Endothelial cell of umbilical vein (primary cell): ENCODE results near the gene METTL6. TPM values are rescaled to one million over a fixed set of nuclear protein-coding genes. Genes with fewer than 3 reads are reported as not detected.

ENCODE experiments used
- BruUV-seq: library from RNA; stranded (reverse); fragments of 400-500 nt; replicated peaks from 2 replicates; lab custom pipeline; 2021; lab: Mats Ljungman, UMichigan
- CTCF ChIA-PET: fragments of 300-600, 350-600 bp; sonication (Branson Sonifier 250); formaldehyde crosslinking; loops from one replicate; lab custom pipeline; 2021; ENCODE audit warnings: antibody characterized with exemption, inconsistent platforms; lab: Charles Lee
- POLR2A ChIA-PET: fragments of 300-600, 350-600 bp; sonication (Branson Sonifier 250); formaldehyde crosslinking; loops from one replicate; lab custom pipeline; 2021; ENCODE audit warnings: antibody characterized with exemption, inconsistent platforms; lab: Charles Lee
- DNase-seq: peaks from one replicate; pipeline ENCODE4 v3.0.0-alpha.2; 2011; ENCODE audit warnings: low read depth, low spot score
- FAIRE-seq: peaks from 2 replicates; lab custom pipeline; 2011; peaks lifted over from hg19 to GRCh38; lab: Jason Lieb, UNC
- H2AFZ ChIP-seq: 2 replicates; pipeline ENCODE4 v1.6.0; 2012; ENCODE audit warnings: low read depth, low read length, control low read depth, inconsistent platforms
- H3K27ac ChIP-seq: 2 replicates; pipeline ENCODE4 v1.5.1; 2011; ENCODE audit warnings: low read depth, mild to moderate bottlenecking, control low read depth, low read length, moderate library complexity; ENCODE audit not compliant: insufficient read depth
- H3K27me3 ChIP-seq, 2 experiments: 2 replicates each; pipeline versions ENCODE4 v1.6.0 to v1.6.1; 2011; ENCODE audit warnings: low read length in 2 of 2, mixed read lengths in 1 of 2; ENCODE audit not compliant: control insufficient read depth in 2 of 2, insufficient read depth in 2 of 2
- H3K36me3 ChIP-seq, 2 experiments: 2 replicates in 1 of 2; 3 replicates in 1 of 2; pipeline ENCODE4 v1.5.1; 2011; ENCODE audit warnings: low read length in 2 of 2, mild to moderate bottlenecking in 1 of 2, moderate library complexity in 1 of 2; ENCODE audit not compliant: control insufficient read depth in 2 of 2, insufficient read depth in 2 of 2; ENCODE audit errors: extremely low read depth in 1 of 2
- H3K4me1 ChIP-seq: 3 replicates; pipeline ENCODE4 v1.5.1; 2011; ENCODE audit warnings: mild to moderate bottlenecking, low read length; ENCODE audit not compliant: control insufficient read depth, insufficient read depth; ENCODE audit errors: extremely low read depth
- H3K4me2 ChIP-seq: 2 replicates; pipeline ENCODE4 v1.6.1; 2011; ENCODE audit warnings: low read length, control low read depth, mixed read lengths; ENCODE audit not compliant: insufficient read depth
- H3K4me3 ChIP-seq, 3 experiments: fragments of 200-600 bp in 1 of 3; sonication (generic), shearing (Covaris generic) in 1 of 3; replicated peaks in 1 of 3; 2 replicates each; pipeline ENCODE4 v1.5.1; 2011 to 2016; ENCODE audit warnings: control low read depth in 3 of 3, low read length in 3 of 3, mild to moderate bottlenecking in 2 of 3, inconsistent platforms in 1 of 3, low read depth in 1 of 3, moderate library complexity in 1 of 3; ENCODE audit not compliant: insufficient read depth in 1 of 3
- H3K79me2 ChIP-seq: 2 replicates; pipeline ENCODE4 v1.6.0; 2012; ENCODE audit warnings: low read length, inconsistent platforms; ENCODE audit not compliant: control insufficient read depth, insufficient read depth
- H3K9ac ChIP-seq: replicated peaks from 2 replicates; pipeline ENCODE3; 2011; ENCODE audit warnings: low read length, control low read depth; ENCODE audit not compliant: insufficient read depth; ENCODE audit errors: extremely low read depth
- H3K9me1 ChIP-seq: replicated peaks from 3 replicates; pipeline ENCODE4 v1.6.0; 2011; ENCODE audit warnings: mild to moderate bottlenecking, low read length; ENCODE audit not compliant: control insufficient read depth, insufficient read depth; ENCODE audit errors: extremely low read depth
- H3K9me3 ChIP-seq: replicated peaks from 2 replicates; pipeline ENCODE4 v1.5.1; 2012; ENCODE audit warnings: low read length, inconsistent platforms; ENCODE audit not compliant: control insufficient read depth, insufficient read depth
- H4K20me1 ChIP-seq: replicated peaks from 2 replicates; pipeline ENCODE3; 2011; ENCODE audit warnings: mild to moderate bottlenecking, low read length; ENCODE audit not compliant: control insufficient read depth, insufficient read depth; ENCODE audit errors: extremely low read depth
- EZH2 ChIP-seq: IDR thresholded peaks from 2 replicates; pipeline ENCODE4 v1.6.1; 2012; ENCODE audit warnings: borderline replicate concordance, low read depth, mild to moderate bottlenecking, moderate library complexity, low read length, inconsistent platforms; ENCODE audit not compliant: severe bottlenecking
- FOS ChIP-seq: IDR thresholded peaks from 2 replicates; pipeline ENCODE4 v1.6.1; 2011; ENCODE audit warnings: mild to moderate bottlenecking, low read length, moderate library complexity, borderline replicate concordance; ENCODE audit not compliant: insufficient read depth
- GATA2 ChIP-seq: IDR thresholded peaks from 2 replicates; pipeline ENCODE4 v1.7.0; 2011; ENCODE audit warnings: low read depth, mild to moderate bottlenecking, moderate library complexity, mixed read lengths, low read length; ENCODE audit not compliant: insufficient read length, insufficient read depth
- JUN ChIP-seq: IDR thresholded peaks from 2 replicates; pipeline ENCODE4 v1.6.1; 2011; ENCODE audit warnings: borderline replicate concordance, low read depth; ENCODE audit not compliant: insufficient read length, insufficient read depth
- MYC ChIP-seq: IDR thresholded peaks from one replicate; pipeline ENCODE4 v1.6.1; 2011; ENCODE audit warnings: mild to moderate bottlenecking, low read depth, low read length
- POLR2A ChIP-seq: IDR thresholded peaks from 2 replicates; pipeline ENCODE4 v1.6.1; 2012; ENCODE audit warnings: low read depth, mild to moderate bottlenecking, control low read depth, low read length
- POLR2AphosphoS5 ChIP-seq: IDR thresholded peaks from 2 replicates; pipeline ENCODE4 v1.6.1; 2012; ENCODE audit warnings: low read depth, mild to moderate bottlenecking, control low read depth, low read length, moderate library complexity; ENCODE audit not compliant: insufficient read depth
- dilution Hi-C: fragments of 300-500 bp; cut with MboI; formaldehyde crosslinking; loops from one replicate; pipeline ENCODE4 v1.15.0; 2019; ENCODE audit warnings: low sequenced_read_pairs; ENCODE audit not compliant: extremely low pct_ligation_motif_present
- intact Hi-C: fragments of 100-400 bp; cut with micrococcal nuclease; formaldehyde crosslinking; loops from one replicate; pipeline ENCODE4 v1.10.0; 2022
- polyA plus RNA-seq, 4 experiments: library from polyadenylated mRNA; depleted of rRNA in 3 of 4; stranded (reverse) in 3 of 4; unstranded in 1 of 4; fragments of >200 nt; gene quantifications; 2 replicates each; pipeline versions ENCODE4 v1.2.1 to v1.2.3, GENCODE V29; 2011 to 2012; ENCODE audit warnings: missing spikeins in 1 of 4
- total RNA-seq: library from RNA; stranded (reverse); gene quantifications from 2 replicates; pipeline ENCODE4 v1.2.3, GENCODE V29; 2021
- TF ChIP-seq, protein P1 (sequence below): IDR thresholded peaks from 2 replicates; pipeline ENCODE4 v1.6.1; 2011; ENCODE audit not compliant: insufficient read depth, insufficient read length
- TF ChIP-seq, protein P2 (sequence below), 2 donors: IDR thresholded peaks; 1 replicate in 1 of 2; 2 replicates in 1 of 2; pipeline ENCODE4 v1.5.1; 2011; ENCODE audit warnings: low read length in 2 of 2, mild to moderate bottlenecking in 2 of 2, moderate library complexity in 2 of 2, control low read depth in 1 of 2, inconsistent platforms in 1 of 2, low read depth in 1 of 2; ENCODE audit not compliant: insufficient read depth in 1 of 2; ENCODE audit errors: extremely low read depth in 1 of 2

METTL6 gene
- total and polyA plus RNA-seq, 2 donors (not counting 3 experiments of a cell fraction or from before 2014, with no cell fraction given), result 12.7 to 19.5 TPM

DNA sequence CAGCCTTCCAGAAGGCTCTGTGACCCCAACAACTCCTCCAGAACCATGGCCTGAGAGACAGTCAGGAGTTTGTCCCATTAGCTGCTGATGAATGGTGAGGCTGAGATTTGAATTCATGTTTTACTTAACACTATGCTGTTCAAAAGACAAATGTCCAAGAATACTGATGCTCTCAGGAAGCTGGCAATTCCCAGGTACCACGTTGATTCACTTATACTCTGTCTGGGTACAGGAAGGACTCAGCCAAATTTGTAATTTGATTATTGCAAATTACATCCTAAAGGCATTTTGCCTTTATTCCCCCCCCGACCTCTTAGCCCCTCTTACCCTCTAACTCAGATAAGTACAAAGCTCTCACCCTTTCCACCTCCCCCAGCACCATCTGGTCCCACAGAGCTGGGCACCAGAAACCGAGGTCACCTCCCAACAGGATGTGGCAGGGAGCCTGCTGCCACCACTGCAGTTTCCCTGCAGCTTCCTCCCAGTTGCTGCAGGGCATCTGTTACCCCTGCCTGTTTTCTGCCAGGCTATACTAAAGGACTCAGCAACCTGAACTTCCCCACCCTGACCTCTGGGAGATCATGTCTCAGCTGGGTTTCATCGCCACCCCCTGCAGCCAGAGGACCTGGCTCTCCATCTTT, 33.7 kb upstream of the METTL6 start:
- H3K4me2 ChIP-seq, result no peak overlapping the region
- BruUV-seq, result no TSS peak
- H3K9ac ChIP-seq, result no peak overlapping the region
- dilution Hi-C loops, result no loop called here
- H3K9me1 ChIP-seq, result no peaks in the 10 kb centered on the region
- no peaks in the 10 kb centered on the region for H4K20me1 ChIP-seq
- ChIA-PET POLR2A (no interaction called here), CTCF (interaction anchor here (1.3 kb wide), 1 partner anchor 9 kb away, joined by 3 read pairs; no protein-coding TSS in a partner anchor)
- no peaks in the 10 kb centered on the region for H3K36me3 ChIP-seq
- FAIRE-seq (no peak), DNase-seq (no peak)
- H3K27ac ChIP-seq, result no peak overlapping the region
- H3K4me3 ChIP-seq, result no peak overlapping the region
- intact Hi-C loops, result no loop called here
- TF ChIP-seq, protein P1, sequence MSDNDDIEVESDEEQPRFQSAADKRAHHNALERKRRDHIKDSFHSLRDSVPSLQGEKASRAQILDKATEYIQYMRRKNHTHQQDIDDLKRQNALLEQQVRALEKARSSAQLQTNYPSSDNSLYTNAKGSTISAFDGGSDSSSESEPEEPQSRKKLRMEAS, result no peak
- TF ChIP-seq POLR2A, result no peak
- TF ChIP-seq, protein P2, sequence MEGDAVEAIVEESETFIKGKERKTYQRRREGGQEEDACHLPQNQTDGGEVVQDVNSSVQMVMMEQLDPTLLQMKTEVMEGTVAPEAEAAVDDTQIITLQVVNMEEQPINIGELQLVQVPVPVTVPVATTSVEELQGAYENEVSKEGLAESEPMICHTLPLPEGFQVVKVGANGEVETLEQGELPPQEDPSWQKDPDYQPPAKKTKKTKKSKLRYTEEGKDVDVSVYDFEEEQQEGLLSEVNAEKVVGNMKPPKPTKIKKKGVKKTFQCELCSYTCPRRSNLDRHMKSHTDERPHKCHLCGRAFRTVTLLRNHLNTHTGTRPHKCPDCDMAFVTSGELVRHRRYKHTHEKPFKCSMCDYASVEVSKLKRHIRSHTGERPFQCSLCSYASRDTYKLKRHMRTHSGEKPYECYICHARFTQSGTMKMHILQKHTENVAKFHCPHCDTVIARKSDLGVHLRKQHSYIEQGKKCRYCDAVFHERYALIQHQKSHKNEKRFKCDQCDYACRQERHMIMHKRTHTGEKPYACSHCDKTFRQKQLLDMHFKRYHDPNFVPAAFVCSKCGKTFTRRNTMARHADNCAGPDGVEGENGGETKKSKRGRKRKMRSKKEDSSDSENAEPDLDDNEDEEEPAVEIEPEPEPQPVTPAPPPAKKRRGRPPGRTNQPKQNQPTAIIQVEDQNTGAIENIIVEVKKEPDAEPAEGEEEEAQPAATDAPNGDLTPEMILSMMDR (IDR thresholded peaks at IDR 0.05; ENCODE audit: extremely low read depth in 1 of 2, insufficient read depth in 1 of 2, low read depth in 1 of 2, low read length in 2 of 2), result no peak
- no peak for TF ChIP-seq EZH2
- no peak for TF ChIP-seq MYC
- no peak for TF ChIP-seq JUN
- no peak for TF ChIP-seq FOS
- TF ChIP-seq GATA2, result no peak
- no peak for TF ChIP-seq POLR2AphosphoS5
- H3K27me3 ChIP-seq, result no peaks in the 10 kb centered on the region
- H2AFZ ChIP-seq, result no peak overlapping the region
- no peaks in the 10 kb centered on the region for H3K79me2 ChIP-seq
- no peaks in the 10 kb centered on the region for H3K4me1 ChIP-seq
- no peaks in the 10 kb centered on the region for H3K9me3 ChIP-seq
